Stimulated activated CD4-positive, alpha-beta T cell treated with anti-CD3 and anti-CD28 coated beads, Interleukin-4, amount 100 ng/mL, for 1 hour (primary cell): Measurements from ENCODE around the gene YIPF2.
A peak's percentile ranks its signal among the peaks of the same experiment; 100 is the strongest.
"Not testable (repeated sequence)": the region's sequence is repeated elsewhere in the genome, so short reads cannot be mapped to it uniquely, and the experiment has no call there.

Source experiments
- DNase-seq: peaks from one replicate; pipeline ENCODE4 v3.0.0-alpha.2; 2020

Gene YIPF2

GRCh38 chr19:10928563-10929401 is at the start of gene YIPF2, which contains the start of gene TIMM29:
TSS of gene YIPF2 (minus strand) at chr19:10928639. CDS start at chr19:10928410, 229 bp downstream.
TSS of gene TIMM29 (plus strand) at chr19:10928811. CDS start at chr19:10928823, 12 bp downstream.
- peak; percentile 95 for DNase-seq

GRCh38 chr19:10977742-10978092 is 49.3 kb upstream of the YIPF2 start:
- no peak for DNase-seq

- DNase-seq: no peak
Measured at GRCh38 chr19:10976131-10976892, 47.9 kb upstream of the YIPF2 start.

GRCh38 chr19:10975374-10976130 is 47.1 kb upstream of the YIPF2 start:
- DNase-seq: no peak

- no peak for DNase-seq
Measured at GRCh38 chr19:10971107-10971726, 42.8 kb upstream of the YIPF2 start.

GRCh38 chr19:10968527-10969135 is 40.2 kb upstream of the YIPF2 start:
- no peak for DNase-seq

GRCh38 chr19:10966809-10967208 is 38.4 kb upstream of the YIPF2 start:
- no peak for DNase-seq

- no peak for DNase-seq
Measured at GRCh38 chr19:10965398-10965797, 37.0 kb upstream of the YIPF2 start.

GRCh38 chr19:10964903-10965302 is 36.5 kb upstream of the YIPF2 start:
- DNase-seq: no peak

GRCh38 chr19:10963865-10964264 is 35.4 kb upstream of the YIPF2 start:
- no peak for DNase-seq

- DNase-seq: no peak
Measured at GRCh38 chr19:10962863-10963262, 34.4 kb upstream of the YIPF2 start.

GRCh38 chr19:10961073-10961860 is 32.8 kb upstream of the YIPF2 start:
- DNase-seq: no peak

- peak; percentile 99 for DNase-seq
Measured at GRCh38 chr19:10960314-10961072, 32.1 kb upstream of the YIPF2 start, which contains the start of gene SMARCA4. TSS of gene SMARCA4 (plus strand) at chr19:10961030. CDS start at chr19:10984152, 23,122 bp downstream.

- not testable (repeated sequence) for DNase-seq
Measured at GRCh38 chr19:10959277-10959968, 31.0 kb upstream of the YIPF2 start.

- no peak for DNase-seq
Measured at GRCh38 chr19:10952809-10953208, 24.4 kb upstream of the YIPF2 start.

GRCh38 chr19:10946958-10947657 is 18.7 kb upstream of the YIPF2 start:
- no peak for DNase-seq

GRCh38 chr19:10945264-10945663 is 16.8 kb upstream of the YIPF2 start:
- no peak for DNase-seq

- not testable (repeated sequence) for DNase-seq
Measured at GRCh38 chr19:10943412-10943811, 15.0 kb upstream of the YIPF2 start.

GRCh38 chr19:10941649-10942048 is 13.2 kb upstream of the YIPF2 start:
- not testable (repeated sequence) for DNase-seq
